Kidney (tissue), 14 donors: ENCODE measurements around the gene RABGEF1. TPM values are rescaled to one million over a fixed set of nuclear protein-coding genes. Genes with fewer than 3 reads are reported as not detected.

Source experiments
- DNase-seq, 5 donors: peaks; one replicate each; pipeline ENCODE4 v3.0.0-alpha.2; 2013 to 2020
- FAIRE-seq: peaks from 2 replicates; lab custom pipeline; 2012; peaks lifted over from hg19 to GRCh38; lab: Jason Lieb, UNC
- H3K27ac ChIP-seq, 2 donors: one replicate each; pipeline ENCODE4 v1.7.0; 2013; ENCODE audit warnings: low read depth in 2 of 2, low read length in 2 of 2, inconsistent platforms in 1 of 2
- H3K27me3 ChIP-seq: one replicate; pipeline ENCODE4 v1.7.1; 2013; ENCODE audit warnings: low read length, inconsistent platforms; ENCODE audit not compliant: control insufficient read depth, insufficient read depth
- H3K36me3 ChIP-seq, 3 donors: one replicate each; pipeline versions ENCODE4 v1.7.0 to v1.7.1; 2013; ENCODE audit warnings: low read length in 3 of 3, control low read depth in 1 of 3, inconsistent platforms in 1 of 3; ENCODE audit not compliant: insufficient read depth in 3 of 3, control insufficient read depth in 2 of 3
- H3K4me1 ChIP-seq, 3 donors: one replicate each; pipeline versions ENCODE4 v1.7.0 to v1.7.1; 2013; ENCODE audit warnings: low read length in 3 of 3, inconsistent platforms in 1 of 3, low read depth in 1 of 3; ENCODE audit not compliant: control insufficient read depth in 2 of 3, insufficient read depth in 2 of 3
- H3K4me3 ChIP-seq, 3 donors: one replicate each; pipeline versions ENCODE4 v1.7.0 to v1.8.1; 2013; ENCODE audit warnings: low read length in 3 of 3, control low read depth in 1 of 3, inconsistent platforms in 1 of 3
- H3K9ac ChIP-seq, 3 donors: one replicate each; pipeline versions ENCODE4 v1.7.0 to v1.7.1; 2013; ENCODE audit warnings: low read length in 3 of 3, control low read depth in 1 of 3, inconsistent platforms in 1 of 3
- H3K9me3 ChIP-seq, 3 donors: one replicate each; pipeline versions ENCODE4 v1.7.0 to v1.7.1; 2013; ENCODE audit warnings: low read length in 3 of 3, control low read depth in 1 of 3, inconsistent platforms in 1 of 3; ENCODE audit not compliant: control insufficient read depth in 2 of 3, insufficient read depth in 1 of 3
- intact Hi-C: fragments of 100-400 bp; cut with DNase I; formaldehyde crosslinking; loops from one replicate; pipeline ENCODE4 v1.11.1; 2022
- polyA plus RNA-seq: library from polyadenylated mRNA; stranded (reverse); fragments of 350-450 nt; fragmentation: Illumina TruSeq; extraction: RNeasy Lipid Tissue Mini Kit (QIAGEN cat#74804); gene quantifications from one replicate; pipeline ENCODE4 v1.2.3, GENCODE V29; 2014; ENCODE audit warnings: low read depth, low replicate concordance; ENCODE audit not compliant: insufficient read depth
- total RNA-seq: library from RNA; stranded (reverse); fragmentation: NEBNext Ultra II Directional; extraction: Animal tissue kit (Norgen Biotek cat#: 25700); gene quantifications from one replicate; pipeline ENCODE4 v1.2.1, GENCODE V29; 2021
- TF ChIP-seq, protein P1 (sequence below): IDR thresholded peaks from 3 replicates; pipeline ENCODE4 v1.5.1; 2012; ENCODE audit warnings: mild to moderate bottlenecking, moderate library complexity, borderline replicate concordance; ENCODE audit not compliant: insufficient read depth; ENCODE audit errors: extremely low read depth
- donor health status: control.
- donor health status: control.
- donor health status: control.
- donor health status: control.
- donor health status: control.
- donor health status: DM: yes; HTN: yes; CAD: no.
- donor health status: Normal renal cell carcinoma (clear cell type).

Gene RABGEF1
- total and polyA plus RNA-seq, 2 donors from 2014 or later = 12.8 to 26.8 TPM

- no peak for FAIRE-seq
- H3K9me3 ChIP-seq = no peaks in the 10 kb centered on the region
- no peaks in the 10 kb centered on the region for H3K4me1 ChIP-seq
- no peak overlapping the region for H3K27ac ChIP-seq
- DNase-seq = no peak
- intact Hi-C loops = no loop called here
- H3K9ac ChIP-seq = no peak overlapping the region
- TF ChIP-seq, protein P1, sequence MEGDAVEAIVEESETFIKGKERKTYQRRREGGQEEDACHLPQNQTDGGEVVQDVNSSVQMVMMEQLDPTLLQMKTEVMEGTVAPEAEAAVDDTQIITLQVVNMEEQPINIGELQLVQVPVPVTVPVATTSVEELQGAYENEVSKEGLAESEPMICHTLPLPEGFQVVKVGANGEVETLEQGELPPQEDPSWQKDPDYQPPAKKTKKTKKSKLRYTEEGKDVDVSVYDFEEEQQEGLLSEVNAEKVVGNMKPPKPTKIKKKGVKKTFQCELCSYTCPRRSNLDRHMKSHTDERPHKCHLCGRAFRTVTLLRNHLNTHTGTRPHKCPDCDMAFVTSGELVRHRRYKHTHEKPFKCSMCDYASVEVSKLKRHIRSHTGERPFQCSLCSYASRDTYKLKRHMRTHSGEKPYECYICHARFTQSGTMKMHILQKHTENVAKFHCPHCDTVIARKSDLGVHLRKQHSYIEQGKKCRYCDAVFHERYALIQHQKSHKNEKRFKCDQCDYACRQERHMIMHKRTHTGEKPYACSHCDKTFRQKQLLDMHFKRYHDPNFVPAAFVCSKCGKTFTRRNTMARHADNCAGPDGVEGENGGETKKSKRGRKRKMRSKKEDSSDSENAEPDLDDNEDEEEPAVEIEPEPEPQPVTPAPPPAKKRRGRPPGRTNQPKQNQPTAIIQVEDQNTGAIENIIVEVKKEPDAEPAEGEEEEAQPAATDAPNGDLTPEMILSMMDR = no peak
- peaks cover 8 to 22% (median 8%) of the 10 kb centered on the region in 3 donors for H3K36me3 ChIP-seq
- H3K4me3 ChIP-seq = no peak overlapping the region
- no peaks in the 10 kb centered on the region for H3K27me3 ChIP-seq
Observed at GRCh38 chr7:66776800-66777442, 36.4 kb downstream of the RABGEF1 start.

- FAIRE-seq (no peak), DNase-seq (no peak)
- intact Hi-C loops = no loop called here
- Histone ChIP-seq H3K4me3 (no peak overlapping the region), H3K36me3 (peaks cover 8 to 28% (median 8%) of the 10 kb centered on the region in 3 donors), H3K9ac (no peak overlapping the region), H3K4me1 (no peaks in the 10 kb centered on the region), H3K27ac (no peak overlapping the region), H3K9me3 (no peaks in the 10 kb centered on the region), H3K27me3 (no peaks in the 10 kb centered on the region)
- TF ChIP-seq, protein P1 = no peak
Observed at GRCh38 chr7:66778201-66778600, 37.7 kb downstream of the RABGEF1 start.

DNA sequence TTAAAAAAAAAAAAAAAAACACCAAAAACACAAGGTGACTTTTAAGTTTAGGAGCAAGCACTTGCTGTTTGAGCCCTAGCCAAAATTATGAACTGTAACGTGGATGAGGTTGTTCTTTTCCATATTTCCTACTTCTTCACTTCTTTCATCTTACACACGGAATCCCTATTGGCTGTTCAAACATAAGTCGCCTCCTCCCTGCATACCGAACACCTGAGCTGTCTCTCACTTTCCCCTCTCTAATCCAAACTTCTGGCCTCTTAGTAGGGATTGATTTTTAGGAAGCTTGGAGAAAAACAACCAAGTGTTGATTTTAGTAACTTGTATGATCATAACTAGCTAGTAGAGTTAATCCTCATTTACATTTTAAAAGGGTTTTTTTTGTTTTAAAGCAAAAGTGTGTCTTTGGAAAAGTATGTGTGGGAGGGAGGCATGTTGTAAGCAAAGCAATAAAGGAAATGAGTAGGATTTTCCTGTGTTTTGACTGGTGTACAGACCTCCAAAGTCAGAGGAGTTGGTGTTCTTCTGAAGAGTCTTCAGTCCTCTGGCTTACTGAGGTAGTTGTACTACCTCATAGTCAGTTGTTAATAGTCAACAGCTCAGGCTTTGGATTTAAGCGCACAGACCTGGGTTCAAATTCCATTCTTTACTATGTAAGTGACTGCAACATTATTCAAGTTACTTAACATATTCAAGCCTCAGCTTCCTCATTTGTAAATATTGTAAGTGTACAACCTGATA is 39.3 kb downstream of the RABGEF1 start:
- no peaks in the 10 kb centered on the region for H3K9me3 ChIP-seq
- no peak overlapping the region for H3K27ac ChIP-seq
- intact Hi-C loops = no loop called here
- H3K4me3 ChIP-seq = no peak overlapping the region
- FAIRE-seq = no peak
- TF ChIP-seq, protein P1 = no peak
- no peaks in the 10 kb centered on the region for H3K4me1 ChIP-seq
- no peak overlapping the region for H3K9ac ChIP-seq
- no peaks in the 10 kb centered on the region for H3K27me3 ChIP-seq
- H3K36me3 ChIP-seq = peaks cover 5 to 23% (median 7%) of the 10 kb centered on the region in 3 donors
- DNase-seq = no peak
